CD4-positive, alpha-beta T cell treated with Interleukin-4 for 4 hours (primary cell): ENCODE measurements around the gene ZC3H12C.

ENCODE experiments used
- DNase-seq: peaks from one replicate; pipeline ENCODE4 v3.0.0-alpha.2; 2020

Gene ZC3H12C

GRCh38 chr11:110100476-110101240 lies 7.5 kb downstream of the ZC3H12C start:
- DNase-seq: no peak

- no peak for DNase-seq
Observed at GRCh38 chr11:110106713-110107274, 13.6 kb downstream of the ZC3H12C start.

DNA sequence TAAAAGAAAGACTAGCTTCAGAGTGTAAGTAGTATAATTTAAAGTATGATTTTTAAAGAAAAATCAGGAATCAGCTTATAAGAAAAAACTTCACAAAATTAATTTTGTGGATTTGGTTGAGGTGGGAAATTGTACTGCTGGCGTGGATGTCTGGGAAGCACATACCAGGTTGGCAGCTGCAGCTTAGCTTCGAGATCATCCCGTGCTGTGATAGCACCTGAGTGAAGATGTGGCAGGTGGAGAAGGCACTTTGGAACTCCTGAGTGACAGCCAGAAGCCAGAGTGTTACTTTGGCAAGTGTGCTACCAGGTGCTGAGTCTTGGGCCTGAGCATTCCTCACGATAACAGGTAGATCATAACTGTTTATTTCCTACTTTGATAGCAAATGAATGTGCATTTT lies 17.7 kb downstream of the ZC3H12C start:
- no peak for DNase-seq

- DNase-seq: no peak
Observed at GRCh38 chr11:110112457-110112856, 19.3 kb downstream of the ZC3H12C start.

DNA sequence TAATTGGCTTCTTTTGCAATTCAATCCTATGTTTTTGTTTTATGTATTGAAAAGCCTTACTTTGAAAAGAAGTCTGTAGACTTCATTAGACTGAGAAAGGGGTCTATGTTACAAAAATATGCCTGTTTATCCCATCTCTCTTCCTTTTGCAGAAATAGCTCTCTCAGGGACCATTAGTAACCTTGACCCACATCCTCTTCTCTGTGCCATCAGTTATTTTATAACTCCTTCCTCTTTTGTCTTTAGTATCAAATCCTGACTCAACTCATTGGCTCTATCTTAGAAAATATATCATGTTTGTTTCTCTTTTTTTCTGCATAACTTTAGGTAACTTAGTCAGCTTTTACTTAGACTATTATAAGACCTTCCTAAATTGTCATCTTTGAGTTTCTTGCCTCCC lies 20.3 kb downstream of the ZC3H12C start:
- no peak for DNase-seq

- DNase-seq: no peak
Observed at GRCh38 chr11:110113973-110114372, 20.8 kb downstream of the ZC3H12C start.

DNA sequence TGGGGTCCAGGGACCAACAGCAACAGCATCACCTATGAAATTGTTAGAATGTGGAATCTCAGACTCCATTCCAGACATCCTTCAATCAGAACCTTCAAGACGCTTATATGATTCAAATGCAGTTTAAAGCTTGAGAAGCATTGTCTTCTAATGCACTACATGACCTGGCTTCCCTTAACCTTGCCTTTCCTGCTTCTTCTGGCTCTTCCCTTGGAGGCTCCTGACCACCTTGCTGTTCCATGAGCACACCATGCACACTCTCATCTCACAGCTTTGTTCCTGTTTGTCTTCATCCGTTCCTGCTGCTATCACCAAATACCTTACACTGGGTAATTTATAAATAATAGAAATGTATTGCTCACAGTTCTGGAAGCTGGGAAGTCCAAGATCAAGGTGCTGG lies 26.1 kb downstream of the ZC3H12C start:
- no peak for DNase-seq

GRCh38 chr11:110121204-110121603 lies 28.0 kb downstream of the ZC3H12C start:
- no peak for DNase-seq

DNA sequence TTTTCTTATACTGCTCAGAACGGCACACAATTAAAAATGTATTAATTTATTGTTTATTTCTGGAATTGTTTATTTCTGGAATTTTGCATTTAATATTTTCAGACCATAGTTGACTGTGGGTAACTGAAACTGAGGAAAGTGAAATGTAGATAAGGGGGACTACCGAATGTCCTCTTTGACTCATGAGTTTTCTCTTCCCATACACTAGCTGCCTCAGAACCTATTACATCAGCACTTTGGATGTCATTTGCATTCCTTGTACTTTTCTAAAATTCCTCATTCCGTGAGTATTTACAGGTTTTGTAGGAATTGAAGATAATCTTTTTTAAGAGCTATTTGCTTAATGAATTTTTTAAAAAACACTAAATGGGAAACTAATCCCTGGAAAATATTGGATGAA lies 29.8 kb downstream of the ZC3H12C start:
- DNase-seq: no peak

DNA sequence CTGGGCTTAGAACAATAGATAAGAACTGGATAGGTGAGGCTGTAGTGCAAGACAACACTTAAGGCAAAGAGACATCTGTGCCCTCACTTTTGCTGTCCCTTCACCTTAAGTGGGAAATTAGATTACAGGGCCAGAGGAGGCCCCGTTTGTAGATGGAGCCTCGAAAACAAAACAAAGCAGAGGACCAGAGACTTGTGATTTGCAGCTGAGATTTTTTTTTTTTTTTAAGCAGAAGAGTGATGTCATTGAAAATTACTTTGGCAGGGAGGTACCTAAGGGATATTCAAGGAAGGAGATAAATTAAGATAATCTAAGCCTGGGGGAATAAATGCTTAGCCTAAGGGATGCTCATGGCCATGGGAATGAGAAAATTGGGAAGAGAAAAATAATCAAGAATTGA lies 31.4 kb downstream of the ZC3H12C start:
- DNase-seq: no peak

DNA sequence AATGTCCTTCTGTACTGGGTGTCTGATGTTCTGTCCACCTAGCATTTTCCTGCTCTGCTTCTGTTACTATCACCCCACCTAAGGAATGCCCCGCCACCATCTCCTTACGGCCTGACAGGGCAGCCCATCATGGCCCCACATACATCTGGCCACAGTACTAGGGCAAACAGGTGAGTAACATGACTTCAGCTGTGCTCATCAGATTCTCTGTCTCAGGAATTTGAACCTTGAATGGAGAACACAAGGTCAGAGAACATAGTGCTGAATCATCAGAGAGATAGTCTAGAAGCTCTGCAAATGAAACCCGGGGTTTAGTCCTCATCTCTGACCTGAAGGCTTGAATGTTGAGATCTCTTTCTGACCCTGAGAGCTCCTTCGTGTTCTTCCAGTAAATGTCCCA lies 32.4 kb downstream of the ZC3H12C start:
- DNase-seq: no peak

- no peak for DNase-seq
Observed at GRCh38 chr11:110126936-110127335, 33.7 kb downstream of the ZC3H12C start.

- DNase-seq: no peak
Observed at GRCh38 chr11:110128161-110128560, 35.0 kb downstream of the ZC3H12C start.

GRCh38 chr11:110130642-110131238 lies 37.5 kb downstream of the ZC3H12C start:
- no peak for DNase-seq

DNA sequence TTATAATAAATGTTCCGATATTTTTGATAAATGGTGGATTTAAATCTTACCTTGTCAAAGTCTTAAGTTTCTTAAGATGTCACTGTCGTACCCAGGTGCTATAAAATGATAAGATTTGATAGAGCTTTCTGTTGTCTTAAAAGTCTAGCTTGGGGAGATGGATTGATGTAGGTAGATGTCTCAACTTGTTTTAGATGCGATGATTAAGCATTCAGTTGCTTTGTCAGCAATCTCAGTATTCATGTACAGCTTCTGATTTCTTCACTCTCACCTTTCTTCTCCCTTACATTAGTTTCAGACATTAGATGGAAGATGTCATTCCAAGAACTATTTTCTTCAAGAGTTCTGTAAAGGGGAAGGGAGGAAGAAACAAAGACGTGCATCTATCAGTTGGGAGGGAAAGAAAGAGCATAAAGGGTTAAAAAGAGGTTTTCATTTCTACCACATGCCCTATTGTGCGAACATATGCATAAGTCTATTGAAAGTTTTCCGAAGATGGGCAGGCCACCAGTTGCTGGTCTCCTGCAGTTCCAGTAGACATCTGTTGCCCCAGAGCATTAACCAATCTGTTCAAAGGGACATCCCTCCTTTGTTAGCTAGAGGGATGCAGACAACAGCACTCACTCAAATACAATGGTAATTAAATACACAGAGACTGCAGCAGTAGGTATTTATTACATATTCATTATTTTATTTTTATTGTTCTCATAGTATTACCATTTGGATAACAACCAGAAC lies 38.4 kb downstream of the ZC3H12C start:
- no peak for DNase-seq

- DNase-seq: no peak
Observed at GRCh38 chr11:110133160-110133559, 40.0 kb downstream of the ZC3H12C start.

DNA sequence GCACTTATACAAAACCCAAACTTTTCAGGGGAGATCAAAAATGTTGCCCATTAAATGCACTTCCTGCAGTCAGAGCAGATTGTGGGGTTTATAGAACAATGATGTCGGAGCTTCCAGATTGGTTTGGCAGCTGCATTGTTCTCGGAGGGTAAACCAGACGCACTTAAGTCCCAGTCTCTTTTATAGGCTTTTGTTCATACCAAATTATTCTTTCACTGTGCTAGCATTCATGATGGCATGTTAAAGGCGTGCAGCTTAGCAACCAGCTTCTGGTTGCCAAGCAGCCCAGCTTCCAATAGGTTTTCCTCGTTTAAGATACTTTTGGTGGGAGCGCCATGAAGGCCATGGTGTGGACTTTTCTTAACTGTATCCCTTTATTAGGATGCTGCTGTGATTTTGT lies 40.9 kb downstream of the ZC3H12C start:
- no peak for DNase-seq

GRCh38 chr11:110141812-110142211 lies 48.6 kb downstream of the ZC3H12C start:
- no peak for DNase-seq

DNA sequence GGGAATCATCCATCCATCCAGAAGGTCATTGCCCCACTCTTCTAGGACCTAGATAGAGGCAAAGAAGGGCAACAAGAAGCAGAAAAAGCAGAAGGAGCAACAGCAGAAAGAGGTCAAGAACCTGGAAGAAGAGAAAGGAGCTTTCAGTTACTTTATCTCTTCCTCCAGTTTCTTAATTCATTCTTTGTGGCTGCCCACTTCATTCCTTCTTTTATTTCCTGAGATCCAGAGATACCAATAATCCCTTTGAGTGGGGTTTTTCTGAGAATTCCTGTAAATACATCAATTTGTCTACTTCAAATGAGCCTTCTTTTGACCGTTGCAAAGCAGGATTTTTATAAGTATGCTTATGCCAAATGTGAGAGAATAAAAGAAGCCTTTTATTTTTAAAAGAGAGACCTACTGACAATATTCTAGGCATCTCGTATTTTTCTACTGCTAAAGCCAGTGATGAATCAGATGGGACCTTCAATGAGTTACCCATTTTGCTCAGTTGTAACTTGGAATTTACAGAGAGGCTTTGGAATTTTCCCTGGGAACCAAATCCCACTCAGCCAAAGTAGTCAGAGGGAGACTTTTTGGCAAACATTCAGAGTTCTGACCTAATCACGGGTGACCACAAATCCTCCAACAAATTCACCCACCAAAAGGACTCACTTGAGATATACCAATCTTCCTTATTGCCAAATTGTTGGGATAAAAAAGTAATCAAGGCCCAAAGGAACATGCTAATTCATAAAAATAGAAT lies 54.9 kb downstream of the ZC3H12C start:
- DNase-seq: no peak

- no peak for DNase-seq
Observed at GRCh38 chr11:110148775-110149744, 55.9 kb downstream of the ZC3H12C start.

- DNase-seq: no peak
Observed at GRCh38 chr11:110152199-110152598, 59.0 kb downstream of the ZC3H12C start.

- DNase-seq: no peak
Observed at GRCh38 chr11:110153474-110153873, 60.3 kb downstream of the ZC3H12C start.
